Stimulated activated CD4-positive, alpha-beta T cell treated with anti-CD3 and anti-CD28 coated beads, TNF-alpha, amount 100 ng/mL, for 48 hours (primary cell): ENCODE results near the gene MYBPC2.

ENCODE experiments used
- DNase-seq, 3 donors: peaks; one replicate each; pipeline ENCODE4 v3.0.0-alpha.2; 2020; ENCODE audit warnings: low read depth in 3 of 3

Gene MYBPC2

GRCh38 chr19:50498219-50499056, 65.7 kb downstream of the MYBPC2 start:
- DNase-seq = no peak

GRCh38 chr19:50500060-50500752, 67.5 kb downstream of the MYBPC2 start:
- DNase-seq = no peak

GRCh38 chr19:50500753-50501151, 68.1 kb downstream of the MYBPC2 start:
- DNase-seq = no peak

- DNase-seq = no peak
These were observed 68.5 kb downstream of the MYBPC2 start for GRCh38 chr19:50501186-50501567.

- DNase-seq = no peak
These were observed 69.1 kb downstream of the MYBPC2 start for GRCh38 chr19:50501568-50502475.

GRCh38 chr19:50505856-50506611, 73.3 kb downstream of the MYBPC2 start:
- no peak for DNase-seq

- DNase-seq = no peak
These were observed 74.0 kb downstream of the MYBPC2 start for GRCh38 chr19:50506700-50507099.

GRCh38 chr19:50507376-50507775, 74.7 kb downstream of the MYBPC2 start:
- DNase-seq = no peak

- no peak for DNase-seq
These were observed 76.1 kb downstream of the MYBPC2 start for GRCh38 chr19:50508843-50509190.

GRCh38 chr19:50509366-50509765, 76.7 kb downstream of the MYBPC2 start:
- DNase-seq = no peak

GRCh38 chr19:50510121-50510670, 77.5 kb downstream of the MYBPC2 start:
- no peak for DNase-seq

- no peak for DNase-seq
These were observed 78.0 kb downstream of the MYBPC2 start for GRCh38 chr19:50510700-50511068.

- DNase-seq = peak; percentile 91 to 97 (median 94)
These were observed 78.6 kb downstream of the MYBPC2 start, which contains the start of gene JOSD2 for GRCh38 chr19:50511069-50511822. Gene JOSD2 (minus strand): TSS chr19:50511191. CDS start chr19:50510431, 760 bp downstream.

- DNase-seq = no peak
These were observed 79.7 kb downstream of the MYBPC2 start for GRCh38 chr19:50512112-50512998.

GRCh38 chr19:50512999-50513745, 80.5 kb downstream of the MYBPC2 start:
- DNase-seq = no peak

GRCh38 chr19:50513746-50514345, 81.2 kb downstream of the MYBPC2 start, which contains the start of gene ASPDH:
Gene ASPDH (minus strand): TSS chr19:50513913. CDS start chr19:50513823, 90 bp downstream.
- DNase-seq = no peak

GRCh38 chr19:50514346-50515167, 81.9 kb downstream of the MYBPC2 start:
- DNase-seq = no peak
